Myocyte (in vitro differentiated cells): Measurements from ENCODE around the gene SLC15A4. TPM values are rescaled to one million over a fixed set of nuclear protein-coding genes. Genes with fewer than 3 reads are reported as not detected.
A peak's percentile ranks its signal among the peaks of the same experiment; 100 is the strongest.
"Not testable (repeated sequence)": the region's sequence is repeated elsewhere in the genome, so short reads cannot be mapped to it uniquely, and the experiment has no call there.

Experiments
- DNase-seq: peaks from one replicate; pipeline ENCODE4 v3.0.0-alpha.2; 2012; ENCODE audit warnings: low read depth
- total RNA-seq: library from RNA; depleted of rRNA; stranded (reverse); fragments of >200 nt; gene quantifications from 2 replicates; pipeline ENCODE4 v1.2.3, GENCODE V29; 2014

The SLC15A4 gene
- total RNA-seq, 1 donor from 2014 or later = 48.6 TPM

DNA sequence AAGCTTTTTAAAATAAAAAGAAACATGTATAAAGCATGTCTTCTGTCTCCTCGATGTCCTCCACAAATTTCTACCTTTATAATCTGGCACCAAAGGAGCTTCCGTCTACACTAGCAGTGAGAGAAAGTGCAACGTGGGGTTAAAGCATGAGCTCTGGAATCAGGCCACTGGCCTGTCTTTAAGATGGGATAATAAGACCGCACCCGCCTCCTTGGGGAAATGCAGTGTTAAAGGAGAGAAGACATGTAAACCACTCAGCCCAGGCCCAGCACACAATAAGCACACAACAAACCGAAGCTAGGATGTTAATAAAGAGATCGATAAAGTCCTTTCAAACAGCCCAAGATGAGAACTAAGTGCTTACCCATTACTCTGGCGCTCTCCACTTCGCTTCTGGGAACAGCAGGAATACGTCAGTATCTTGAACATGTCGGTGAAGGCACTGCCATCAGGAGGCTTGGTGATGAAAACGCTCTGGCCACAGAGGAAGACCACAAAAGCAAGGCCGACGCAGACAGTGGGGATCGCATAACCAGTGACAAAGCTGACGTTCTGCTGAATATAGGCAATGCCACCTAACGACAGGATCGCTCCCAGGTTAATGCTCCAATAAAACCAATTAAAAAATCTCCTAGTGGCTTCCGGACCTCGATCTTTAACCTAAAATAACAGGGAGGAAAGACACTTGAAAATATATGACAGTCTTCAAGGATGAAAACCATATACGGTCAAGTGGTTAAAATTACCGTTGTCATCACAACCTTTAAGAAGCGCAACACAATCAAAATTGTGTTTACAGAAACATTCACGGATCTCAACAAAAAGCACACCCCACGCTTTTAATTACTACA is 9.1 kb downstream of the SLC15A4 start:
- DNase-seq = no peak

DNA sequence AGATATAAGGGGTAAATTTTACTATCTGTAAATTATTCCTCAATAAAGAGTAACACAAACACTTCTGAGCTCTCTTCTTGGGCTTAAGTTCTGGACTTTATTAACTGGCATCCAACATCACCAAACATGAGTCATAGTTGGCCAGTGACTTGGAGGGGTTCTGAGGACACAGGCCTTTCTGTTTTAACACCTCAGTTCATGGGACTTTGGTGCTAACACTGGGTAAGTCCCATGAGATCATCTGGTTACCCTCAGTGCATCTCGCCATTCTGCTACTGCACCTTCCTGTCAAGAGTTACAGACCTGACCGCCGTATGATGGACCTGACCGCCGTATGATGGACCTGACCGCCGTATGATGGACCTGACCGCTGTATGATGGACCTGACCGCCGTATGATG is 9.9 kb downstream of the SLC15A4 start:
- DNase-seq = peak; percentile 48

DNA sequence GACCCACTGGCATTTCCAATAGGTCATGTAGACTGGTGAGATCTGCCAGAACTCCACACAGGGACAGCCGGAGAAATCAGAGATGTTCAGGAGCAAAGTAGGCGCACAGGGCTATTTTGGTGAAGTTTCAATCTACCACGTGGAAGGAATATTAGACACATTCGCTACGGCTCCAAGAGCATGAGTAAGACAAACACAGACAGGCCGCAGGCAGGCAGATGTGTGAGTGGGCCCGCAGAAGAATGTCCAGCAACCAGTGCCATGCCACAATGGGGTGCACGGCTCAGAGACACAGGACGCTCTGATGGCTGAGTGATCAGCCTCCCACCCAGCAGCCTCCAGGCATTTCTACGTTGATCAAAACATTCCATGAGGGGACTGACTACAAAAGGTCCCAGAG is 10.4 kb downstream of the SLC15A4 start:
- DNase-seq = peak; percentile 92

DNA sequence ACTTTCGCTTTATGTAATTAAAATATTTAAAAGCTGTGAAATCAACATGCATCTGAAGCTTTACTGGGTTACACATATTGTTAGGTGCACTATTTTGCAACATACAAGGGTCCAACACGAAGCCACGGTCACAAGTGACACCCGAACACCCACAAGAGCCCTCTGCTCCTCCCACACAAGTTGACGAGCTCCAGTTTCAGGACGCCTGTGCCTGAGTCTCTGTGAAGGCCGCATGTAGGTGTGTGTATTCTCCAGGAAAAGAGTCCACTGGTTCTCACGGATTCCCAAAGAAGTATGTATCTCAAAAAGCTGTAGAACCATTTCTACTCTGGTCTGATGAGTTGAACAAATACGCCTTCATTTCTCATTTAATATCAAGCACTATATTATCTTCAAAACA is 12.0 kb downstream of the SLC15A4 start:
- DNase-seq = no peak

DNA sequence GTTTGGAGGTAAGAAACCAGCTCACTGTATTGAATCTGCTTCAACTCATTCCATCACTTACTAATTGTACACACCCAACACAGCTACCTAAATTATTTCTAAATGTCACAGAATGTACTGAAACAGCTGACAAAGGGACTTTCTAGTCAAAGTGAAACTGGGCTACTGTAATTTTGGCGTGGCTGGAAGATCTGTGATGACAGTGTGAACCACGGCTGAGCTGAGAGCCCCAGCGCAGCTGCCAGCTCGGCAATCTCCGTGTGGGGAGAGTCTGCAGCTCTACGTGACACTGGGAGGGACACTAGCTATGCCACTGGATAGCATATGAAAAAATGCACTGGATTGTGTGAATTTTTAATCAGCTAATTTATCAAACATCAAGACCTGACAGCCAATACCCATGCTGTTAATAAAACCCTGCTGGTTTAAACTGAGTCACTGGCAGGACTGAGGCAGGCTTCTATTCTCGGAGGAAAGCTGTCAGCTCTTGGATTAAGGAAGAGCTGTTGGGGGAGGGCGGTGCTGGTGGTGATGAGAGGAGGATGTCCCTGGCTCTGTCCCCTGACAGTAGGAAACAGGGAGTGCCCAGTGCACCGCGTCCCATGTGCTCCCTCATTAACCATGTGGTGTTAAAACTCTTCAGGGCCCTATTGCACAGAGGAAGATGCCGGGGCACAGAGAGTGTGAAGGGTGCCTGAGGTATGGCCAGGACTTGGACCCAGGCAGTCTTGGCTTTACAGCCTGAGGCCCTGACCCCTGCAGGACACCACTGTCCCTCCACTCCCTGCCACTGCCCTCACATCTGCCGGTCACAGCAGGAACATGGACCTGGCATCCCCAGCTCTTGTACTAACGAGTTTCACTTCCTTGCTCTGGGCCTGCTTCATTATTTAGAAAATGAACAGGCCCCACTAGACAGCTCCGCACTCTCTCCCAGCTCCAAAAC is 13.3 kb downstream of the SLC15A4 start:
- DNase-seq = peak; percentile 93

DNA sequence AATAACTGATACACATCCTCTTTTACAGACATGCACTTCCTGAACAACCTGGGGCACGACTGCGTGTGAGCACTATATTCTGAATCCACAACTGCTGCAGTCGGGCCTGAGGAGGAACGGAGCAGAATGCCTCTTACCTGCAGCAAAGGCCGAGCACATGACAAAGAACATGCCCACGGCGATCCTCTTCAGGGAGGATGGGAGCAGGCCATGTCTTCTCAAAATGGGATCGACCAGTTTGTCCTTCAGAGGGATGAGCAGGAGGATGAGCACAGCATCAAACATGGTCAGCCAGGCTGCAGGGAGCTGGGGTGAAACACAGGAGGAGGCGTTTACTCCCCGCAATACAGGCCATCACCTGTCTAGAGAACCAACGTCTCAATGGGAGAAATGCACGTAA is 15.1 kb downstream of the SLC15A4 start:
- DNase-seq = no peak

DNA sequence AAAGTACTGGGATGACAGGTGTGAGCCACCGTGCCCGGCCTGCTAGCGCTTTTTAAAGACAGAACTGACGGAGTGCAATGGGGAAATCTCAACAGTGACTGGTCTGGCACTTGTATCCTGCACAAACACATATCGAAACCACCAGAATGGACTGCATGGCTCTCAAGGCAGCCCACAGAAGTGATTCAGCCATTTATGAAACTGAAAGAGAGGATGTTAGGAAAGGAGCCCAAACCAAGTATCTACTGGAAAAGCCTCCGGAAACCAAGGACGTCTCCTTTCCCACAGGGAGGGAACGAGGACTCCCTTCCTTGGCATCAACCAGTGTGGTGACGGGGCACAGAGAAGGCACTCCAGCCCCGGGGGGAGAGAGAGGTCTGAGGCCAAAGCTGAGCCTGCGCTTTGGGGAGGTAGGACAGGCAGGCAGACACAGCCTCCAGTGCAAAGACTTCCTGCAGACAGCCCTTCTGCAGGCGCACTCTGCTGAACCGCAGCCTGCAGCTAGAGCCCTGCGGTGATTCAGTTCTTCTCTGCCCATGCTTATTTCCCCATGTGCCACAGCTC is 16.5 kb downstream of the SLC15A4 start:
- DNase-seq = no peak

DNA sequence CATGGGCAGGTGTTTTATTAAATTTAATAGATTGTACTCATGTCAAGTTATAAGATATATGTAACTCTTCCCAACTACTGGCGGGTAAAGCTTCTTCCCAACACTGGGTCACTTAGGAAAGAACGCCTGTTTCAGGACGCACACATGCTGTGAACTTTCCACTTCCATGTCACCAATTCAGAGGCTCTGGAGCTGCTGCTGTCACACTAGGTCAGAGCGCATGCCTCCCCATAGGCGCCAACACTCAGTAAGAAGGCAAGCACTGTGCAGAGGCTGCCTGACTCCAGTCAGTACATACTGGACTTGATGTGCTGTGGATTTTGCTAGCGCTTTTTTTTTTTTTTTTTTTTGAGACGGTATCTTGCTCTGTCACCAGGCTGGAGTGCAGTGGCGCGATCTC is 17.2 kb downstream of the SLC15A4 start:
- no peak for DNase-seq

DNA sequence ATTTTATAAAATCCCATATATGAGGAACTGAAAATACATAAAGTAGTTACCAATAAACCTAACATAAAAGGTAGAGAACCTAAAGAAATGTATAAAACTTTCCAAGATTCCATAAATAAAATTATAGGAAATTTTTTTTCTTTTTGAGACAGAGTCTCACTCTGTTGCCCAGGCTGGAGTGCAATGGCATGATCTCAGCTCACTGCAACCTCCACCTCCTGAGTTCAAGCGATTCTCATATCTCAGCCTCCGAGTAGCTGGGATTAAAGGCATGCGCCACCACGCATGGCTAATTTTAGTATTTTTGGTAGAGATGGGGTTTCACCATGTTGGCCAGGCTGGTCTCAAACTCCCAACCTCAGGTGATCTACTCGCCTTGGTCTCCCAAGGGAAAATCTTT is 18.4 kb downstream of the SLC15A4 start:
- not testable (repeated sequence) for DNase-seq

DNA sequence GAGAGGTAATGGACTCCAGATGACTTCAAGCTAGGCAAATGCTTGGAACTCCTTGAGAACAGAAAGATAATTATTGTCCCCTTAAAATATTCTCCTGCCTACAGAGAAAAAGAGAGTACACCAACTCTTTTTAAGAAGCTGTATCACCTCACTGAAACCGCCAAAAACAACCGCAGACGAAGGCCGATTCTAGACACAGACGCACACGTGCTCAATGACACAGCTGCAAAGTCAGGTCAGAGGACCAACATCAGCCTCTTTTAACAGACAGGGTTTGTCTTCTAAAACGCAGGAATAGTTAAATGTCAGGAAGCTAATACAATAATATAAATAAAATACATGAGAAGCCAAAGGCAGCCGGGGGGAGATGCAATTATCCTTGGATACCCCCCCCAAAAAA is 19.0 kb downstream of the SLC15A4 start:
- DNase-seq = no peak

DNA sequence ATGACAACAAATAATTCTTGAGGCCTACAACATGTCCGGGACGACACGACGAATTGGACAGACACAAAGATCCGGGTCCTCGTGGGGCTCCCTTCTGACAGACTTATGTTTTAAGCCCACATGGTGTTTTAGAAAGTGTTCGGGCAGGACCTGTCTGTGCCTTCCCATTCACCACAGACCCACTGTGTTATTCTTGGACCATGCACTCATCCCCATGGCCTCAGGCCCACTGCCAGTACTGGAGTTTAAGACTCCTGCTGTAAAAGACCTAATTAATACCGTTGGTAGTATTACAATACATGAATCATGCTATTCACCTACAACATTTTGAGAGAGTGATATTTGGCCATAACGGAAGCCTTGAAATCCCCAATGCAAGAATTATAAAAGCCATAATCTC is 20.0 kb downstream of the SLC15A4 start:
- DNase-seq = peak; percentile 82

DNA sequence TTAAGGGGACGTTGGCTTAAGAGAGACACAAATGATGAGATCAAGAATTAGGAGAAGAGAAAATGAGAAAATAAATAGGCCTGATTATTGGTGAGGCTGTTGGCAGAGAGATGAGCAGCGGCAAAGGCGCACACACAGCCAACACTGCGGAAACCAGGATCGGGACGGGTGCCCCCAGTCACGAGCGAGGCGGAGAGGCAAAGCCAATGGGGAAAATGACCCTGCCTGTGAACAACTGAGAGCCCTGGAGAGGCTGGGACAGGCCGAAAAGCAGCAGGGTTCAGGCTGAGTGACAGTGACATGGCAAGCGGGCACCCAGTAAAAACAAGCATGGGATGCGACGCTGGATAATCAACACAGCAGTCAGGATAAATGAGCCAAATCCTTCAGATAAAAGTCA is 21.0 kb downstream of the SLC15A4 start:
- DNase-seq = no peak

DNA sequence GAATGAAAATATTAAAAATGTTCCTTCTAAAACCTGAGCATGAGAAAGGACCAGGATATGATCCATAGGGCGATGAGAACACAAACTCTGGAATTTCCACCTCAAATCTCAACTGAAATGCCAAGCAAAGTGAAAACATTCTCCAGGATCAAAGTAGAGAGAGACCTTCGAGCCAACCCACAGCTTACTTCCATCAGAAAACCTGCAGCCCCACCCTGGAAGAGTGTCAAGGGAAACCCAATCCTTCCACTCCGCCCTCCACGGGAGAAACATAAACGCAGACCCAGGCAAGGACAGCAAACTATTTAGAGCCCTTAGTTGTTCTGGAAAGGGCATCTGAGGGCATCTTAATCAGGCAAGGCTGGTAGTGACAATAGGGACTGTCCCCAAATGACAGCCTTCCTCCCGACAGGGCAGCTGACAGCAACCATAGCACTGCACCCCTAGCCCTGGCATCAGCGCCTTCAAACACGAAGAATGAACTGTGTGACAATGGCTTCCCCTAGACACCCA is 21.8 kb downstream of the SLC15A4 start:
- DNase-seq = peak; percentile 88

DNA sequence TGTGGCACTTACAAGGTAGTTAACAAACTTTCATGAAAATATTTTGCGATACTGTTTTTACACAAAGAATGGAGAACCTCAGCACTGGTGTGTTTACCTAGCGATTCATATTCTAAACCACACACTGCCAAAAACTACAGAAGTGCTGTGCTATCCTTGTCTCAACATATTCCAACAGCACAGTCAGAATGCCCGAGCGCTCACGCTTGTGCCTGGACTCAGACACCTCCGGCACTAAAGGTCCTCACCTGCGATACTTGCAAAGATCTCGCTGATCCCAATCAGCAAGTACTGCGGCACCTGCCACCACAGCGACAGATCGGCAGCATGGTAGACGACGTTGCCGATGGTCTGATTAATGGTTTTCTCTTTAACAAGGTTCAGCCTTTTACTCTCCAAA is 23.2 kb downstream of the SLC15A4 start:
- no peak for DNase-seq

DNA sequence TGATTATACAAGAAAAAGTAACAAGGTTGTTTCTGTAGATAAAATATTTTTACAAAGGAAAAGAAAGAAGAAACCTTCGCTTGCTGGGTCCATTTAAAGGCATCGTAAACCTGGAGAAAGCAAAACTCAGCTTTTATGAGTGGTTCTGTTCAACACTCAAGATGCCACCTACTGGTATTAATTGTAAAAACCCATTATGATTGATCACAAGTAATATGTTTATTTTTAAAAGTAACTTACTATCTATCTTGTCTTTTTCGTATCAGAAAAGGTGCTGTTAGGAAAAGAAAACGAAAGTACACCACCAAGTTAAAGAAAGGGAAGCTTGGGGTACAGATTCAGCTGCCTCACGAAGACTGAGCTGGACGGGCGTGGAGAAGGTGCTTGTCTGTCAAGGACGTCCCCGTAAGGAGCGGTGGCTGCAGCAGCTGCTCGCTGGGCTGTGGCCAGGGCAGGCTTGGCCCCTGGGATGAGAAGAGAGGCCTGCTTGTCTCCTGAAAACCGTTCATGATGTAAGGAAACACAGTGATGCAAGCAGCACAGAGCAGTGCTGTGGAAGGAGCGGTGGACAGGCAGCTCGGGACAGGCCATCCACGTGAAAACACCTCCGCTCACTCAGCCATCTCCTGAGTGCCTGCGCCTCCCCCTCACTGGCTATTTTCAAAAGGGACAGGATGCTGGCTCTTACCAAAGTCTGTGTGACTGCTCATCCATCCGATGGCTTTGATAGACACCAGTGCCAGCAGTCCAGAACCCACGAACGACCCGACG is 25.0 kb downstream of the SLC15A4 start:
- peak; percentile 59 for DNase-seq

DNA sequence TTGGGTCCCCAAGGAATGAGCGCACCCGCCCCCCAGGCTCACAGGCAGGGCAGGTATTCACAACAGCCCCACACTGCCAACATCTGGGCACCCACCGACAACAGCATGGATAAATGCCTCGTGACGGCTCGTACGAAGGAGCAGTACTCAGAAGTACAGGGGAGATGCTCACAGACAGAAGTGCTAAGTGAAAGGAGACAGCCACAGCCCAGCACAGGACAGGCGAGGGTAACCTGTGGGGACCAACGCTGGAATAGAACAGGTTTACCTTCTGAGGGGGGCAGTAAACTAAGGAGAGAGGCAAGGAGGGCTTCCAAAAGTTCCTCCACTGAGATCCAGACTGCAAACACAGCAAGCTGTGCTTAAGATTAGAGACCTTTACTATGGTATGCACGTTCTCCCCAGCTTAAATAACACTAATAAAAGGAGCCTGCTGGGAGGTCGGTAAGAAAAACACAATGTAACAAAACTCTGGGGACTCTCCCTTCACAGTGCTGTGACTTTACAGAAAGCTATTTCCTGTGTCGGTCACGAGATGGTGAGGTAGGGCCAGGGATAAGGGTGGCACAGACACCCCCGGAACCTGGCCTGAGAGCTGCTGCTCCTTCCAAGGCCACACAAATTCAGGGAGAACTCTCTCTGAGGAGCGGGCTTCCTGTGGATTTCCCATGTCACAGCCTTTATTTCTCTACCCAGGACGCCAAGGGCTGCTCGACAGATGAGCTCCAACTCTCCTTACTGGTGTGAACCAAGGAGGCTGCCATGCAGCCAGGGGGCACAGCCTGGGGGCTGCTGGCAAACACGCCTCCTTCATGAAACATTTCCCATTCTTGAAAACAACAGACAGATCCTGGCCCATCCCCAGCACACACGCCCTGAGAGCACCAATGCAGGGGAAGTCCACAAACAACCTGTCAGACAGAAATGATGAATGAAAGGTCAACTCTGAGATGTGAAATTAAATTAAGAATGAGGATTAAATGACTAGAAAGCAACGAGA is 26.3 kb downstream of the SLC15A4 start:
- peak; percentile 57 for DNase-seq

DNA sequence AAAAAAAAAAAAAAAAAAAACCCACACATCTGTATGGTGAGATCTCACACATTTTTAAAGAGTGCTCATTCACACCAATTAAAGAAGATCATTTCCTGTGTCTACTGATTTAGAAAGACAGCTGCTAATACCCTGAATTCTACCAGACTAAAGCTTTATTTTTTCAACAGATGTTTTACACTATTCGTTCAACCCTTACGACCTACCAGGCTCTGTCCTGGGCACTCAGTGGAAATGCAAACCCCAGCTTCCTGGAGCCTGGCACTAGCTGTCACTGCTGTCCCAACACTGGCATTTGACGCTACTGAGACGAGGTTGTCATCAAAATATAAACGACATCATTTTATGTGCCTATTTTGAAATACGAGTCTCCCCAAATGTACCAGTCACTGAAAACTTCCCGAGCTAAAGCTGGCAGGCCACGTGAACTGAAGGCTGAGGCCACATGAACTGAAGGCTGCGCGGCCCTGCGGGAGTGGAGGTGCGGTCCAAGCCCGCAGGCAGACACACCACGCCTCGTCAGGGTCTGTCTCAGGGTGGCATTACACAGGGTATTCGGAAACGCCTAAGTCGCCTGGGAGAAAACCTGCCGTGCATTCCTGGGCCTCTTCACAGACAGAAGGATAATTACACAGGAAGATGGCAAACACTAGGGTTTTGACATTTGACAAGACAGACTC is 27.2 kb downstream of the SLC15A4 start:
- no peak for DNase-seq

DNA sequence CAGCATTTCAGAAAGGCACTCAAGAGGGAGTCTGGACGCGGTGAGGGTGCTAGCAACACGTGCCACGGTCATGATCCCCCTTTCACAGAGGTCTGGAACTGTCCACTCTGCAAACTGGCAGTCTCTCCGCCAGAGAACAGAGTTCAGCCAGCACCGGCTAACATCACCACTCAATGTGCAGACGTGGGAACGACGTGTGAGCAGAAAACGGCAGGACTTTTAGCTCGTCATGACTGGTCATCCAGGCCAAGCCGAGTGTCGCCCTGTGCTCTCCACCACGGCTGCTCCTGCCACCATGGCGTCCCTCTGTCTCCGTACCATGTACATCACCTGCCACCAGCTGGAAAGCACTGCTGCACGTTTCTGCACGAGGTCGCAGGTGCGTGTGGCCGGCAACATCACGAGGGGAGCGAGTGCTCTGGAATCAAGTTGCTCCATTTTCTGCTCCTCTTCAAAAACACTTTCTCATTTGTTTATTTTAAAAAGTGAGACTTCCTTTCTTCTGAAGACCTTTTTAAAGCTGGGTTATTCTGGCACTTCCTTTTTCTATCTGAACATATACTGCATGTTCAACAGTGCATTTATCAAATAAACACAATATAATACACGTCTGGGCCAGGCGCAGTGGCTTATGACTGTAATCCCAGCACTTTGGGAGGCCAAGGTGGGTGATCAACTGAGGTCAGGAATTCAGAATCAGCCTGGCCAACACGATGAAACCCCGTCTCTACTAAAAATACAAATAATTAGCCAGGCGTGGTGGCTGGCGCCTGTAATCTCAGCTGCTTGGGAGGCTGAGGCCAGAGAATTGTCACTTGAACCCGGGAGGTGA is 28.0 kb downstream of the SLC15A4 start:
- no peak for DNase-seq
